HEK293T (cell line): ENCODE measurements around the gene THRB.

Source experiments
- CTCF ChIA-PET: fragments of 350-600 bp; formaldehyde crosslinking; extraction: SDS; loops from one replicate; lab custom pipeline; 2021; ENCODE audit warnings: antibody characterized with exemption, inconsistent platforms; lab: Yijun Ruan, JAX
- POLR2A ChIA-PET: fragments of 350-600 bp; formaldehyde crosslinking; extraction: SDS; loops from one replicate; lab custom pipeline; 2020; ENCODE audit warnings: antibody characterized with exemption, inconsistent platforms; lab: Yijun Ruan, JAX
- DNase-seq: peaks from one replicate; pipeline ENCODE4 v3.0.0; 2012; ENCODE audit warnings: mixed read lengths; ENCODE audit errors: extremely low spot score
- ARNT ChIP-seq: fragments of 450-650 bp; IDR thresholded peaks from 2 replicates; pipeline ENCODE4 v1.6.1; 2017; ENCODE audit warnings: mild to moderate bottlenecking
- BHLHE40 ChIP-seq: fragments of 450-650 bp; IDR thresholded peaks from 2 replicates; pipeline ENCODE4 v1.6.1; 2016; ENCODE audit warnings: mild to moderate bottlenecking, moderate library complexity, borderline replicate concordance
- CTBP1 ChIP-seq: fragments of 450-650 bp; IDR thresholded peaks from 2 replicates; pipeline ENCODE4 v1.6.1; 2016; ENCODE audit warnings: borderline replicate concordance
- ELF4 ChIP-seq: fragments of 450-650 bp; IDR thresholded peaks from 2 replicates; pipeline ENCODE4 v1.6.1; 2017; ENCODE audit warnings: antibody characterized with exemption
- FOXA1 ChIP-seq: fragments of 450-650 bp; IDR thresholded peaks from 2 replicates; pipeline ENCODE4 v1.6.1; 2016; ENCODE audit warnings: mild to moderate bottlenecking
- FOXK2 ChIP-seq: fragments of 450-650 bp; IDR thresholded peaks from 2 replicates; pipeline ENCODE4 v1.6.1; 2016; ENCODE audit warnings: mild to moderate bottlenecking
- FOXM1 ChIP-seq: fragments of 450-650 bp; IDR thresholded peaks from 2 replicates; pipeline ENCODE4 v1.6.1; 2017; ENCODE audit warnings: mild to moderate bottlenecking, borderline replicate concordance
- HDGF ChIP-seq: fragments of 450-650 bp; IDR thresholded peaks from 2 replicates; pipeline ENCODE4 v1.6.1; 2017; ENCODE audit warnings: antibody characterized with exemption, borderline replicate concordance
- L3MBTL2 ChIP-seq: fragments of 450-650 bp; conservative IDR thresholded peaks from 2 replicates; pipeline ENCODE4 v1.6.1; 2016; ENCODE audit warnings: mild to moderate bottlenecking
- LEF1 ChIP-seq: fragments of 450-650 bp; IDR thresholded peaks from 2 replicates; pipeline ENCODE4 v1.6.1; 2017; ENCODE audit warnings: mild to moderate bottlenecking, borderline replicate concordance
- NFRKB ChIP-seq: fragments of 450-650 bp; IDR thresholded peaks from 2 replicates; pipeline ENCODE4 v1.6.1; 2016; ENCODE audit warnings: mild to moderate bottlenecking, moderate library complexity
- SP1 ChIP-seq: fragments of 450-650 bp; IDR thresholded peaks from 2 replicates; pipeline ENCODE4 v1.6.1; 2017
- SUZ12 ChIP-seq: fragments of 450-650 bp; IDR thresholded peaks from 2 replicates; pipeline ENCODE4 v1.6.1; 2016; ENCODE audit warnings: mild to moderate bottlenecking
- TARDBP ChIP-seq: fragments of 450-650 bp; IDR thresholded peaks from 2 replicates; pipeline ENCODE4 v1.6.1; 2016
- ZNF384 ChIP-seq: fragments of 450-650 bp; IDR thresholded peaks from 2 replicates; pipeline ENCODE4 v1.6.1; 2016
- TF ChIP-seq, protein P1 (sequence below): fragments of 450-650 bp; IDR thresholded peaks from 2 replicates; pipeline ENCODE4 v1.6.1; 2016

The THRB gene

DNA sequence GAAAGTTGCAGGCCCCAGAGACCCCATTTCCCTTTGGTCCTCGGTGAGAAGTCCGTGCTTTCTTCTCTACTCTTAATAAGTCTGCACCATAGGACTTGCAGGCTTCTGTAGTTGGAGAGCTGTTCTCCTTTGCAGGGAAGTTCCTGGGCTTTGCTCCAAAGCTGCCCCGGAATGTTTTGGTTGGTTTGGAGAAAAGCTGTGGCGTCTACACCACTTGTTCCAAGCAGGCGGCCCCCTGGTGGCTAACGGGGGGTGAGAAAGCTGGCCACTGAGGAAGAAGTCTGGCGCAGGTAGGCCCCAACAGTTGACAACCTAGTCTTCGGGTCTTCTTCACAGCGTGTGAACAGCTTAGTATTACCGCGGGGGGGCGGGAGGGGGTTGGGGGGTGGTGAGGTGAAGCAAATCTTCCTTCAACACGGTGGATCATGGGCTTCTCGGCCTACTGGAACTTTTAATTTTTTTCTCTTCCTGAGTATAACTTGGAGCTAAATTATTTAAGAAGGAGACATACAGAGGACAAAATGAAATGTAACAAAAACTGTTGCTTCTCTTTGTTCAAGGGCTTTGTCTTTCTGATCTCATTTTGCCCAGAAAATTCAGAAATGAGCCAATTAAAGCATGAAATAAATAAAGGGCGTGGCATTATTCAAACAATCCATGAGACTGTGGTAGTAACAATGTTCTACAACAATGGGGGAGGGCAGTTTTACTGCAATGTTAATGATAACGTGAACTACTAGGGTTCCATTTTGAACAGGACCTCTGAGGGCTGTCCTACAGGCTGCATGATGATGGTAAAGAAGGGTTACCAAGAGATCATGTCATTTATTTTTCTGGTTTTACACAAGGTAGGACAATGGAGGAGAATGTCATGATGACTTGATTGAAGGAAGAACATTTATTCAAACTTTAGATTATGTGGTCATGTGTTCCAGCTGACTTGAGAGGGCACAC is 2.2 kb upstream of the THRB start:
- CTCF ChIA-PET: interaction anchor here (0.6 to 1.9 kb wide), 14 partner anchors 12 to 276 kb away, joined by 3 to 8 read pairs (median 3); no protein-coding TSS in a partner anchor
- TF ChIP-seq ELF4 (no peak), FOXA1 (no peak), LEF1 (no peak), ARNT (no peak), TARDBP (no peak), HDGF (no peak), ZNF384 (no peak)
- TF ChIP-seq, protein P1, sequence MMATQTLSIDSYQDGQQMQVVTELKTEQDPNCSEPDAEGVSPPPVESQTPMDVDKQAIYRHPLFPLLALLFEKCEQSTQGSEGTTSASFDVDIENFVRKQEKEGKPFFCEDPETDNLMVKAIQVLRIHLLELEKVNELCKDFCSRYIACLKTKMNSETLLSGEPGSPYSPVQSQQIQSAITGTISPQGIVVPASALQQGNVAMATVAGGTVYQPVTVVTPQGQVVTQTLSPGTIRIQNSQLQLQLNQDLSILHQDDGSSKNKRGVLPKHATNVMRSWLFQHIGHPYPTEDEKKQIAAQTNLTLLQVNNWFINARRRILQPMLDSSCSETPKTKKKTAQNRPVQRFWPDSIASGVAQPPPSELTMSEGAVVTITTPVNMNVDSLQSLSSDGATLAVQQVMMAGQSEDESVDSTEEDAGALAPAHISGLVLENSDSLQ: no peak
- POLR2A ChIA-PET: interaction anchor here (1.0 to 1.9 kb wide), 6 partner anchors 7 to 29 kb away, joined by 3 to 7 read pairs (median 4); no protein-coding TSS in a partner anchor
- peak; percentile 74 for DNase-seq

DNA sequence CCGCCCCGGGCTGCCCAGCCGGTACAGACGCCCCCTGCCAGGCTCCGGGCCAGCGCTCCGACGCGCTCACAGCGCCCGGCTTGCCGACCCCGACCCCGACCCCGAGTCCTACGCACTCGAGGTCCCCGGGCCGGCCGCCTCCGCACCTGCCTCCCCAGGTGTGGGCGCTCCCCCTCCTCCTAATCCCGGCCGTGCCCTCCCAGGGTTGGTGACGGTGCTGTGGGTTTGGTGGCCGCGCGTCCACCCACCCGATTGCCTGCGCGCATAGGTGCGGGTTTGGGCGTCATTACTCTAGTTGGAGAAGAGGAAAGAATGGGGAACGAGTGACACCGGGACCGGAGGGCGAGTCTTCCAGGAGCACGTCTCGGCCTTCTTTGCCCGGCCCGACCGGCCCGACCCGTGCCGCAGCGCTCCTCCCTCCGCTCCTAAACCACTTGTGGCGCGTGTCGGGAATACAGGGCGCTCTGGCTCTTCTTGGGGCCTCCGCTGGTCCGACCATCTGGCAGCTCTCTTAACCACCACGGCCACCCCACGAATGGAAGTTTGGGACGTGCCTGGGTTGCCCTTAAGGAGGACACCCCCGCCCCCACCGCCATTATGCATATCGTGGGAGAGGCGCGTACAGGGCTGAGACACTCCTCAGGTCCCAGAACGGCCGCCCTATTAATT is 810 bp upstream of the THRB start:
- TF ChIP-seq TARDBP (no peak), ELF4 (no peak), SUZ12 (no peak), BHLHE40 (no peak), L3MBTL2 (peak; percentile 42; the same call in 1 of the 2 replicates), CTBP1 (peak; percentile 58)
- ChIA-PET CTCF (interaction anchor here (0.6 to 1.9 kb wide), 4 partner anchors 11 to 150 kb away, joined by 3 to 5 read pairs (median 3); no protein-coding TSS in a partner anchor), POLR2A (interaction anchor here (1.0 to 1.9 kb wide), 5 partner anchors 9 to 31 kb away, joined by 3 to 7 read pairs (median 4); no protein-coding TSS in a partner anchor)
- peak; percentile 58 for DNase-seq

DNA sequence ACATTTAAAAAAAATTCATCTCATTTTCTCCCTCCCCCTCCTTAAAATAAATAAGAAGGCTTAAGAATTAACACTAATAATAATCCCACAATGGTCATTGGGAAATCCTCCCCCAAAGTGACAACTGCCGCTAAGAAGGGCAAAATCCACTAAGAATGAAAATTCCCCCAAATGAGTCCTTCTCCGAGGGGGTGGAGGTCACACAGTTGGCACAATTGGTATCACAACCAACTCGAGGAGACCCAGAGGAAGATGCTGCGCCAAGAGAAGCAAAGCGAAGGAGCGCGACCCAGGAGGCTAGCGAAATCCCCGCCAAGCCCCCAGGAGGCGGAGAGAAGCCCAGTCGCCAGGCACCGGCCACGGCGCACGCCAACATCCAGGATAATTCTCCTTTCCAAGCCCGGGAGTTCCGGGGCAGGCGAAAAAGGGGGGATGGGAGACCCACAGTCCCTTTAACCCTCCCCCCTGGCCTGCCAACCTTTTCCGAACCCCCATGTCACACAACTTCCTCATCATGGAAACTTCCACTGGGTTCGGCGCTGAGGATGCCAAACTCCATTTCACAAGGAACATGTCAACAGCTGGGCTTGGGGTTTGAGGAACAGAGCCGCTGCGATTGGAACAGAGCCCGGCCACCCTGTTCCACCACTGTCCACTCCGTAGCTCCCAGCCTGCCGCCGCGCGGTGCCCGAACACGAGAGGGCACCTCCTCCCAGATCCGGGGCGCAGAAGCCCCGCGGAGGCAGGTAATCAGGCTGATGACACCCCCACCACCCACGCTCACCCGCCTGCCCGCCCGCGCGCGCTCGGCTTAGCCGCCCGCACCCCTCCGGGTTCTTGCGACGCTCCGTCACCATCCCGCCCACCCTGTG is 668 bp downstream of the THRB start:
- ChIA-PET POLR2A (interaction anchor here (1.2 kb wide), 1 partner anchor 93 kb away, joined by 3 read pairs; no protein-coding TSS in a partner anchor), CTCF (no interaction called here)
- DNase-seq: peak; percentile 43
- TF ChIP-seq ARNT (no peak), LEF1 (no peak), TARDBP (0 out of 2 replicates have a peak, but pooled peaks have one; percentile 35), CTBP1 (no peak), NFRKB (no peak), SP1 (no peak), L3MBTL2 (peak; percentile 73)

DNA sequence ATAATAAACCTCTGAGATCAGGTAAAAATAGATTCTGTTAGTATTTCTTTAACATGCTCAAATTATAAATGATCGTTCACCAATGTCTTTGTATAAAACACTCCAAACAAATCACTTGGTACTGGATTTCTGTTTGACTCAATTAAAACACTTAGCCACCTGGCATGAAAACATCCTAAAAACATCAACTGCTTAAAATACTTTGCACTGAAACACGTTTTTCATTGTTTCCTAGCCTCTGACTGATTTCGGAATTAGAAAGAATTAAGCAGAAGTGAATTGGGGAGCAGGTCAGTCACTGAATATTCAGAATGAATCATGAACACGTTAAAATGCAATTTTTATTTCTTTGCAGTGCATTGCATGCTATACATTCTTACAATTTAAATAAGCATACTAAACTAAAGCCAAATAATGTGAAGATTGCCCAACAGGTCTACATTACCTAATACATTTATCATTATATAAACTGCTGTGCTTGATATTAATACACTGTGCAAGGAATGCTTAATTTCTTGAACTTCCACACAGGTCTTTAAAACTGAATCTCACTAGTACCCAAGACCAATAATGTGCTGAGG is 1.6 kb downstream of the THRB start:
- DNase-seq: no peak
- POLR2A ChIA-PET: no interaction called here
- no peak for TF ChIP-seq ARNT
- no peak for TF ChIP-seq SUZ12
- no peak for TF ChIP-seq FOXA1
- no peak for TF ChIP-seq ZNF384
- TF ChIP-seq L3MBTL2: no peak
- TF ChIP-seq TARDBP: no peak
- TF ChIP-seq BHLHE40: no peak
- TF ChIP-seq, protein P1: no peak
- TF ChIP-seq ELF4: no peak
- TF ChIP-seq NFRKB: no peak
- TF ChIP-seq FOXM1: no peak
- TF ChIP-seq HDGF: no peak
- TF ChIP-seq SP1: no peak
- CTCF ChIA-PET: no interaction called here

DNA sequence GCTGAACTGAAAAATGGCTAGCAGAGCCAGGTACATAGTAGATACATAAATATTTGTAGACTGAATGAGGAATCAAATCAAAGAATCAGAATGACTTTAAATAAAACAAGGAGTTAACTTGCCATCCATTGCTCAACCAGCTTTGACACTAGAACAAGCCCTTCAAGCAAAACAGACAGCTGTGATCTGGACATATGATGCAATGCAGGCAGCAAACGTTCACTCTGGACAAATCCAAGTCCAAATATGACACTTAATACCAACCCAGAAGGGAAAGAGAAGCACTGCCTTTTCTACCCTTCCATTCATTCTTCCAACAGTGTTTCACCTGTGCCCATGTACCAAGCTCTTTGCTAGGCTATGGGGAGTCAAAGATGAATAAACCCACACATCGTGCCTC is 4.5 kb downstream of the THRB start:
- DNase-seq: no peak
- TF ChIP-seq ELF4 (no peak), SUZ12 (no peak), CTBP1 (no peak), TARDBP (no peak), BHLHE40 (no peak), HDGF (no peak), LEF1 (no peak), L3MBTL2 (no peak), FOXK2 (no peak), NFRKB (no peak), FOXM1 (no peak), ZNF384 (no peak), SP1 (no peak), FOXA1 (no peak)
- ChIA-PET CTCF (no interaction called here), POLR2A (no interaction called here)
